HG03045 (cell line): ENCODE data around the gene MINK1.

Source experiments
- ATAC-seq: cut with Tn5 transposase; IDR thresholded peaks from one replicate; pipeline ENCODE4 v1.9.1; 2021; ENCODE audit warnings: mild to moderate bottlenecking, moderate library complexity; ENCODE audit not compliant: unreplicated experiment

Gene MINK1

GRCh38 chr17:4944554-4945175, 111.5 kb downstream of the MINK1 start:
- ATAC-seq: no peak

DNA sequence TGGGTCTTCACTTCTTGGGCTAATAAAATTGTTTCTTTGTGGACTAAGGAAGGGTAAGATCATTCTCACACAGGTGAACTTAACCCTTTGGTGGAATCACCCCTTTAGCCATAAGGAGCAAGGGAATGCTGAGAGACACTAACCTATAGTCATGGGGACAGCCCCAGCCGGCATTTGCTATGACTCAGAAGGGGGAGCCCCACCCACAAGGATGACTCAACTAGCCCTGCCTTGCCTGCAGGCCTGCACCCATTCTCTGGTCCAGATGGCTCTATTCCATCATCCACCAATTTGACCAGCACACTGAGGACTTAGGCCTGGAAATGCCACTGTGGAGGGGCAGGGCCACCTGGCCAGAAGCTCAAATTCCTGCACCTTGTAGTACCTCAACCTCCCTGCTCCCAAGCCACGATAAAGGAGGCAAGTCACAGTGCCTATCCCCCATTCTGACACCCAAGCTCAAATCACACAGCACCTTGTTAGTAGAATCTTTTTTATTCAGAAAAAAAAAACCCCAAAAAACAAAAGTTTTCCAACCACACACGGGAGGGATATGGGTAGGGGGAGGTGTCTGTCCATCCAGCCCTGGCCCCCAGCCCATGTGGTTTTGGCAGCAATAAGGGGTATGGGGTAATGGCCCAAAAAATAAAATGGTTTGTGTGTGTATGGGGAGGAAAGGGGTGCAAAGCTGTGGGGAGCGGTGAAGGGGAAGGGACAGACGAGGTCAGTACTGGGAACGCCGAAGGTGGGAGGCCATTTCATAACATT, 112.2 kb downstream of the MINK1 start:
- ATAC-seq: no peak

DNA sequence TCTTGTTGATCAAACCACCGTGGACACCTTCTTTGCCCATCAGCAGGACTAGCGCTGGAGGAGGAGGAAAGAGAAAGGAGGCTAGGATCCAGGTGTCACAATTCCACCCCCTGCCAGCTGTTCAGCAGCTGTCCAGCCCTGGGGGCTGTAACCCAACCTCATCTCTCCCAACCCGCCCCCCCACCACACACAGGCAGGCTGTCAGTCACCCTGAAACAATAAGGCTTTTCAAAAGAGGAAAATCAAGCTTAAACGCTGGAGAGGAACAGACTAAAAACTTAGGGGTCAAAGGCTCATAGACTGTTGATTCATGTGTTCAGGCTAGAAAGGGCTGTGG, 112.8 kb downstream of the MINK1 start:
- ATAC-seq: no peak

GRCh38 chr17:4946312-4946976, 113.3 kb downstream of the MINK1 start:
- no peak for ATAC-seq

GRCh38 chr17:4947010-4947410, 113.9 kb downstream of the MINK1 start:
- ATAC-seq: no peak
